Hepatocyte (in vitro differentiated cells): ENCODE measurements around the gene GTF2A2.

Experiments used
- EZH2phosphoT487 ChIP-seq: fragments of 200-600 bp; sonication (generic); IDR thresholded peaks from one replicate; pipeline ENCODE4 v1.6.1; 2018; ENCODE audit warnings: antibody characterized with exemption, mild to moderate bottlenecking, low read depth, moderate library complexity; ENCODE audit not compliant: unreplicated experiment, severe bottlenecking
- TF ChIP-seq, protein P1 (sequence below): fragments of 200-600 bp; sonication (generic); IDR thresholded peaks from 2 replicates; pipeline ENCODE4 v1.5.1; 2016; ENCODE audit warnings: antibody characterized with exemption, mild to moderate bottlenecking; ENCODE audit not compliant: poor library complexity

DNA sequence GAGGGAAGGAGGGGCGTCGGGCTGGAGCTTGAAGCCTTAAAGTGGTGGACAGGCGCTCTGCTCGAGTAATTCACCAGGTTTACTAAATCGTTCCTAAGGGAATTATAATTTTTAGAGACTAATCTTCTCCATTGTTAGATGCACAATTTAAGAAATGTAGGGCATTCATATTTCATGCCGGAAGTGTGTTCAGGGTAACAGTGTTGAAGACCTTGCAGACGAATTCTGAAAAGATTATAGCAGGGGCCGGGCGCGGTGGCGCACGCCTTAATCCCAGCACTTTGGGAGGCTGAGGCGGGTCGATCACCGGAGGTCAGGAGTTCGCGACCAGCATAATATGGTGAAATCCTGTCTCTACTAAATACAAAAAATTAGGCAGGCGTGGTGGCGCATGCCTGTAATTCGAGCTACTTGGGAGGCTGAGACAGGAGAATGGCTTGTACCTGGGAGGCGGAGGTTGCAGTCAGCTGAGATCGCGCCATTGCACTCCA, 365 bp upstream of the GTF2A2 start:
- TF ChIP-seq, protein P1, sequence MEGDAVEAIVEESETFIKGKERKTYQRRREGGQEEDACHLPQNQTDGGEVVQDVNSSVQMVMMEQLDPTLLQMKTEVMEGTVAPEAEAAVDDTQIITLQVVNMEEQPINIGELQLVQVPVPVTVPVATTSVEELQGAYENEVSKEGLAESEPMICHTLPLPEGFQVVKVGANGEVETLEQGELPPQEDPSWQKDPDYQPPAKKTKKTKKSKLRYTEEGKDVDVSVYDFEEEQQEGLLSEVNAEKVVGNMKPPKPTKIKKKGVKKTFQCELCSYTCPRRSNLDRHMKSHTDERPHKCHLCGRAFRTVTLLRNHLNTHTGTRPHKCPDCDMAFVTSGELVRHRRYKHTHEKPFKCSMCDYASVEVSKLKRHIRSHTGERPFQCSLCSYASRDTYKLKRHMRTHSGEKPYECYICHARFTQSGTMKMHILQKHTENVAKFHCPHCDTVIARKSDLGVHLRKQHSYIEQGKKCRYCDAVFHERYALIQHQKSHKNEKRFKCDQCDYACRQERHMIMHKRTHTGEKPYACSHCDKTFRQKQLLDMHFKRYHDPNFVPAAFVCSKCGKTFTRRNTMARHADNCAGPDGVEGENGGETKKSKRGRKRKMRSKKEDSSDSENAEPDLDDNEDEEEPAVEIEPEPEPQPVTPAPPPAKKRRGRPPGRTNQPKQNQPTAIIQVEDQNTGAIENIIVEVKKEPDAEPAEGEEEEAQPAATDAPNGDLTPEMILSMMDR, result no peak
- no peak for TF ChIP-seq EZH2phosphoT487
